Fibroblast of skin of abdomen (primary cell): ENCODE data around the gene ATF2.
"Not testable (repeated sequence)": the region's sequence is repeated elsewhere in the genome, so short reads cannot be mapped to it uniquely, and the experiment has no call there.

Source experiments
- DNase-seq: peaks from one replicate; pipeline ENCODE4 v3.0.0-alpha.2; 2013

The ATF2 gene

DNA sequence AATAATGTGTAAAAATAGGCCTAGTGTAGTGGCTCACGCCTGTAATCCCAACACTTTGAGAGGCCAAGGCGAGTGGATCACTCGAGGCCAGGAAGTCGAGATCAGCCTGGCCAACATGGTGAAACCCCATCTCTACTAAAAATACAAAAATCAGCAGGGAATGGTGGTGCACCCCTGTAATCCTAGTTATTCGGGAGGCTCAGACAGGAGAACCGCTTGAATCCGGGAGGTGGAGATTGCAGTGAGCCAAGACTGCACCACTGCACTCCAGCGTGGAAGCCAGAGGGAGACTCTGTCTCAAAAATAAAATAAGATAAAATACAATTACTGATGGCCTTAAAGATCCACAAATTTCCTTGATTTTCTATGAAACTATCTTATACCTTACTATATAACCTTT lies 3.8 kb downstream of the ATF2 start:
- no peak for DNase-seq

DNA sequence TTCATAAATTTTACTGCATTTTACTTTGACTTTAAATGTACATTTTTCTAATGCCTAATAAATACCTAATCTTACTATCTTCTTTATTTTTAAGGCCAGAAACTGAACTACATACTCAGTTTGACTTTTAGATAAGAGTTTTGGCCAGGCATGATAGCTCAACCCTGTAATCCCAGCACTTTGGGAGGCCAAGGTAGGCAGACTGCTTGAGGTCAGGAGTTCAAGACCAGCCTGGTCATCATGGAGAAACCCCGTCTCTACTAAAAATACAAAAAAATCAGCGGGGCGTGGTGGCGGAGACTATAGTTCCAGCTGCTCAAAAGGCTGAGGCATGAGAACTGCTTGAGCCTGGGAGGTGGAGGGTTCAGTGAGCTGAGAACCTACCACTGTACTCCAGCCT lies 9.1 kb downstream of the ATF2 start:
- DNase-seq: no peak

DNA sequence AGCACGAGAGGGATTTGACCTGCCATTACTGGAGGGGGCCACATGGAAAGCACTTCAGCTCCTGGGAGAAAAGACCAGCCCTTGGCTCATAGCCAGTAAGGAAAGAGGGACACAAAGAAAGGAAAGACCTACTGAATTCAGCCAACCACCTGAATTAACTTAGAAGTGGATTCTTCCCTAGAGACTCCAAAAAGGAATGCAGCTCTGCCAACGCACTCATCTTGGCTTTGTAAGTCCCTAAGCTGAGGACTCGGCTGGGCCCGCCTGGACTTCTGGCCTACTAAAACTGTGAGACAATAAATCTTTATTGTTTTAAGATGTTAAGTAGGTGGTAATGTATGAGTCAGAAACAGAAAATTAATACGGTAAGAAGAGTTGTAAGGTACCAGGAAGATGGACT lies 11.5 kb downstream of the ATF2 start:
- peak; percentile 18 for DNase-seq

DNA sequence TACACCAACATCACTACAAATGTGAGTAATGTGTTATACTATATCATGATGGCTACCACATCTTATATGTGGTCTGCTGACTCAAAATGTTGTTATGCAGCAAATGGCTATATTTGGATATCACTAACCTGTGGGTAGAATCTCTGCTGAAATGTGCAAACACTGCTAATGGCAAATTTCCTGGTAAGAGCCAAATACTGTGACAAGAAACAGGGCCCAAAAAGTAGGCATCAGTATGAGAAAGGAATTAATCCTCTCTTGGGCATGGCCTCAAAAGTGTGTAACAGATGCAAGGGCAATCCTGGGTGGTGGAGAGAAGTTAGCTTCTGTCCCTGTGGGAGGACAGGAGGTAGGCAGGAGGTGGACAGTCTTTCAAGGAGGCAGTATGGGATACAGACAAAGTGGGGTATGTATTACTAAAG lies 13.3 kb downstream of the ATF2 start:
- DNase-seq: peak; percentile 86

DNA sequence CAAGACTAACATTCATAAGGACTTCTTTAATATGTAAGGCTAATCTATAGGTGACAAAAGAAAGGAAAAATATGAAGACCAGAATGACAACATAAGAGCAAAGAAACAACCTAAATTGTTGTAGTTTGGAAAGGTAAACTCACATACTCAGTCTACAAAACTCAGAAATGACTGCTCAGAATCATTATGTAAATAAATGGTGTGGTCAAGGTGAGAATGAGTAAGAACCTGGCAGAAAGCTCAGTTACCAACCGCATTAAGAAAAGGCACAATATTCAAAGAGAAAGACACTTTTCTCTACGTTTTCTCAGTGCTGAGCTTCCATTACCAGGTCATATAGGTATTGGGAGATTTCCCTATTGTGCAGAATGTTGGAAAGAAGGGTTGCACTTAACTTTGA lies 15.8 kb downstream of the ATF2 start:
- DNase-seq: no peak

DNA sequence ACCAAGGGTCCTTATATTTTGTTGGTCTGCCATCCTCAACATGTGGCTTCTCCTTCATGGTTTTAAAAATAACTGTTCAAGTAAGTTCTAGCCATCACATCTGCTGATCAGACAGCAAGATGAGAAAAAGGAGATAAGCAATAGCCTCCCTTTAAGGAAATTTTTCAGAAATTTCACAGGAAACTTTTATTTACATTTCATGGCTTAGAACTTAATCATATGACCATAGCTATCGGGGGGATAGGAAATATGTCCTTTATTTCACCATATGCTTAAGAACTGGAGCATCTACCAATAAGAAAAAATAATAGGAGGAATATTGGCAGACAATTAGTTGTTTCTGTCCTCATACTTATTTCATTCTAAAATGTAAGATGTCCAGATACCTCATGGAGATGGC lies 16.2 kb downstream of the ATF2 start:
- DNase-seq: no peak

DNA sequence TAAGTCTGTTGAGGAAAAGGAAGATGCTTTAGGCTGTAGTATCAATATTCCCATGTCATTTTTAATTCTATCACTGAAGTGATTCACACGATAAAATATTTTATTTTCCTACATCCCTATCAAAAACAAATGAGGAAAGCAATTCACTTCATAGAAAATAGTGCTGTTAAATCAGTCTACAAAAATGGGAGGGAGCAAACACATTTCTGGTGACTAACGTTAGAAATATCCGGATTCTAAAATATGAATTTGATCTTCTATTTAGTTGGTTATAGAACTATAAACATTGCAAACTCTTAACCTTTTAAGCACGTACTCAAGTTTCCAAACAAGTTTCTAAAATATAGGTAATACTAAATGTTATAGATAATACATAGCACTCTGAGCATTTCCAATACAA lies 20.8 kb downstream of the ATF2 start:
- DNase-seq: no peak

DNA sequence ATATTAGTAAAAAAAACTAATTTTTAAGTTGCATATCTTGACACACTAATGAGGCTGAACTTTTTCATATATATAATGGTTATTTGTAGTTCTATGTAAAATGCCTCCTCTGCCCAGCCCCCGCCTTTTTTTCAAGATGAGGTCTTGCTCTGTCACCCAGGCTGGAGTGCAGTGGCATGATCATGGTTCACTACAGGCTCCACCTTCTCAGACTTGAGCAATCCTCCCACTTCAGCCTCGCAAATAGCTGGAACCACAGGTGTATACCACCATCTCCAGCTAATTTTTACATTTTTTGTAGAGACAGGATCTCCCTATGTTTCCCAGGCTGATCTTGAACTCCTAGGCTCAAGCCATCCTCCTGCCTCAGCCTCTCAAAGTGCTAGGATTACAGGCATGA lies 24.3 kb downstream of the ATF2 start:
- no peak for DNase-seq

DNA sequence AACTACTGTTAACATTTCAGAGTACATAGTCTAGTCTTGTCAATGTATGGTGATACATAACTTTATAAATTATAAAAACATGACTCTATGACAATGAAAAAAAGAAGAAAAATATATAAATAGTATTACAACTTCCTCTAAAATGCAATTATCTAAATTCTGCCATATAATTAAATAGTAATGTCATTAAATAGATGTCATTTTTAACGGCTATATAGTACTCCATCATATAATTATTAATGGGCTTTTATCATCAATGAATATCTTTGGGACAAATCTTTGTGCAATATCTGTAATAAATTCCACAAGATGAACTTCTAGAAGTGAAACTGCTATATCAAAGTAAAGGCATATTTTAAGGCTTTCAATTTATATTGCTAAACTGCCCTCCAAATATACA lies 24.8 kb downstream of the ATF2 start:
- no peak for DNase-seq

DNA sequence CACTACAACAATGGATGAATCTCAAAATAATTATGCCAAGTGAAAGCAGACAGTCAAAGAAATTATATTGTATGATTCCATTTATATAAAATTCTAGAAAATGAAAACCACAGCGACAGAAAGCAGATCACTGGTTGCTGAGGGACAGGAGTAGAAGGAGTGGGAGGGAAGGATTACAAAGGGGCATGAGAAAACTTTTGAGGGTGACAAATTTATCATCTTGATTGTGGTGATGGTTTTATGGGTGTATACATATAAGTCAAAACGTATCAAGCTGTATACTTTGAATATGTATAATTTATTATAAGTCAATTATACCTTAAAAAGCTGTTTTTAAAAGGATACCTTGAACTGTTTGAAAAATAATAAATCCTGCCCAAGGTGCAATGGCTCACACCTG lies 27.7 kb downstream of the ATF2 start:
- DNase-seq: no peak

DNA sequence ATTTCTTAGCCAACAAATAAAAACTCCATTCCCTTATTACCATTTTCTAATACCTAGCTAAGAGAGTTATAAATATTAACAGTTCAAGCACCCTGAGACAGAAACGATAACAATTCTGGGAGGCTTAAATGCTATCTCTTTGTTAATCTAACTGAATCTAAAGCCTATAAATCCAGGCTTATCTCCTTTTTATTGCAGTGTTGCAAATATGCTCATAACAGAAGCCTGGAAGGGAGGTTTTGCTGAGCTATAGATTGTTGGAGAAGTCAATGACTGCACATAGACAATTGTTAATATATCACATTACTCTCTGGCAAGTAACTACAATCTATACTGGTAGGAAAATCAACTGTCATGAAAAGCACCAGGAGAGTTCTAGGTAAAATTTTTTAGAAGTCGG lies 30.2 kb downstream of the ATF2 start:
- DNase-seq: no peak

DNA sequence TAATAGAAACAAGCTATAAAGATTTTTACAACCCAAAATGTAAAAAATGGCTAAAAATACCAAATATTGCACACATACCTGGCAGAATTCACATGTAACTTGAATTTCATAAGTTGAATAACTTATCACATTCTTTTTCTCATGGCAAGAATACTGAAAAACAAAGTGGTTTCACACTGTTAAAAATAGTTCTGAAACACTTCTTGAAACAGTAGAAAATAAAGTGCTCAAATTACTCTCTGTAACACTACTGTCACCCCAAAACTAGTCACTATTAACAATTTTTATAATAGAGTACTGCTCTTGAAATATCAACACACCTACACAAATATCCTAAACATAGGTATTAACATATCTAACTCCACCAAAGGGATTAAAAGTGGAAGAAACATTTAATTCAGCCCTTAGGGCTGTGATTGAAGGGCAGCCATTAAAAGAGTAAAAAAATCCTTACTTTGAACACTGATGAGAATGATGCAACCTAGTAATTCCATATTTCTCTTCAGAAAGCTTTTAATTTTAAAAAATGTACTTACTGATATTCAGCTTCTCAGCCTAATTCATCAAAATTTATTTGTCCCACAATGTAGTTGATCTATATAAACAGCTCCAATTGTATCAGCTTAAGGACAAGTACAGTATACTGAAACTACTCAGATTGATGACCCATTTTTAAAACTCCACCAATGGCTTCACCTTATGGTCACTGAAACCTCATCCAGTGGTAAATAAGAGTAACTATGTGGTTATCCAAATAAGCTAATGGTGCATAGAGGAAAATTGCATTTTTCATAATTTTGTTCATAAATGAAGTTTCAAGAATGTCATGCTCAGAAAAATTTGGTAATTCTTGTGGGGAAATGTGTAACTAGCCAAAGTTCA lies 31.4 kb downstream of the ATF2 start:
- DNase-seq: no peak

DNA sequence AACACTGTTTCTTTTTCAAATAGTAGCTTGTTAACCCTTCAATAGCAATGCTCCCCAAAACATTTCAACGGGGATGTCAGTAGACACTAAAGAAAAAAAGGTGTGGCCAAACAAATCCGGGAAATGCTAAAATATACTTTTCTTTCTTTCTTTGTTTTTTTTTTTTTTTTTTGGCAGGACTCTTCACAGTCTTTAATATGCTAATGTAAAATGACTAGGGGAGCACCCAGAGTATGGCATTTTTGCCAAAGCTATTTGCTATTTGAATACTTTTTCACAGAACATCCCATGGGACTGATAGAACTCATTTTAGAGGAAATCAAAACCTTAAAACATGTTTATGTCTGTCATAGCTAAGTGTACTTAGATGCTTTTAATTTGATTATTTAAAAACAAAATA lies 32.1 kb downstream of the ATF2 start:
- DNase-seq: no peak

DNA sequence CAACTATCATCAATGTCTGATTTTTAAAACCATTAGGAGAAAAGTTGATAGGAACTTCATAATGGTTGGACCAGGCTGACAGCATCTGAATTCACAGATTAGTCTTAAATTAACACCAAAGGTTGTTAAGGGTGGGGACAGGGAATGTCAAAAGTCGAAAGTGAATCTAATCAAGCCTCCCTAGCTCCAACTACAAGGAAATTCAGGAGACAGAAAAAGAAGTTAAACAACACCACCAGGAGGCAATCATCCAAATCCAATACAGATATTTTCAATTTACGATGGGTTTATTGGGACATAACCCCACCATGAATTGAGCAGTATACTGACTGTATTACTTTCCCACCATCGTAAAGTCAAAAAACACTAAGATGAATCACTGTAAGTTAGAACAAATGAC lies 32.8 kb downstream of the ATF2 start:
- DNase-seq: no peak

DNA sequence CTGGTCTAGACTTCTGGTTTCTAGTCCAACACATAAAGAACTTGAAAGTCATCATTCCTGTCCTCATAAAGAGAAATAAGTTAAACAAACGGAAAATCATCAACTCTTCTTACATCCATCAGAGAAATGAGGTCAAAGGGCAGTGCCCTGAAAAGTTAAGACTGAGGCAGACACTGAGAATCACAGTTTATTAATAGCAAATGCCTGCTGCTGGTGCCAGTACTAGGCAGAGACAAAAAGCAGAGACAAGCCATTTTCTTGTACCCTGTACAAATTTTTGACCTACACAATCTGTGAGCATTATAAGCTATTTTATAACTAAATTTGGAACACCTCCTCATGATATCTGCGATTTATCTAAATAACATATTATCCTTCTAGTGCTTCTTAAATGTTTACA lies 36.8 kb downstream of the ATF2 start:
- no peak for DNase-seq

DNA sequence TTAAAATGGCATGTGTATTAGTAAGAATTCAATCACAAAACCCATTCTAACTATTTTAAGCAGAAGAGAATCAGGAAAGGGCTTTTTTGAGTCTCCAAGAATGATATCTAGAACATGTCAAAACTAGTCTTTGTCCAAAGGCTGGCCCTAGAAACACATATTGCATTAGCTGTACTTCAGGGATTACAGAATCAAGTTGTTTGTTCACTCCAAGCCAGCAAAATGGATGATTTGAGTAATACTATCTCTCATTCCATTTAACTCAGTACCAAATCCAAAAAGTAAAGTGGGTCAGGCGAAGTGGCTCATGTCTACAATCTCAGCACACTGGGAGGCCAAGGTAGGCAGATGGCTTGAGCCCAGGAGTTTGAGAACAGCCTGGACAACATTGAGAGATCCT lies 41.3 kb downstream of the ATF2 start:
- no peak for DNase-seq

DNA sequence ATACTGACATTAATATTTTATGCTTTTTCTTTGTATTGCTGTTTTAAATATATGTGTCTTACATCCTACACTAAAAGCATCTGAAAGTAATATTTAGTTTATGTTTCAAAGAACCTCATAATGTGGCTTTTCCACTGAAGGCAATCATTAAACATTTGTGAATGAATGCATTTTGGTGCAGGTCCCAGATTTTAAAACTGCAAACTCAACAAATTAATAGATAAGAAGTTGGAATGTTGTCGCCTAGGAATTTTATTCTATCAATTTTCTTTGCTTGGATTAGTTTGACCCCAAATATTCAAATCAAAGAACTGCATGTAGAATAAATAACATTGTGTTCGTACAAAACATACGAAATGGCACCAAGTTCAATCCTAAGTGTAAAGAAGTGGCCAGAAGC lies 44.7 kb downstream of the ATF2 start:
- no peak for DNase-seq

DNA sequence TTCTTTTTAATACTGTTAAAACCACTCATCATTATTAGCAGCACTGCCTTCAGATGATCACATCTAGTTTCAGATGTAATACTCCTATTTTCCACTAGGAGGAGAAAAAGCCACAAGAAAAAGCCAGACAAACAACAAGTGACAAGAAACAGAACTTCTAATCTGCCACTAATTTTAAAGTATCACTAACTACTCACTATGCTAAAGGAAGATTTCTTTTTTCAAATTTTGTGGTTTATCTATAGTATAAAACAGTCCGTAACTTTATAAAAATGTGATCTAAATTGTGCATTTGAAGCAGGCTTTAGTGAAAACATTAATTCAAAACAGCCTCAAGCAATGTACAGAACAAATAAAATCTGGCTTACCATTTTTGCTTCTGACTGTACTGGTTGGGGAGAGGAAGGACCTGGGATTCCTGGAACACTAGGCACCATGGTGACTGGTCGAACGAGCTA lies 56.8 kb downstream of the ATF2 start:
- peak; percentile 51 for DNase-seq

DNA sequence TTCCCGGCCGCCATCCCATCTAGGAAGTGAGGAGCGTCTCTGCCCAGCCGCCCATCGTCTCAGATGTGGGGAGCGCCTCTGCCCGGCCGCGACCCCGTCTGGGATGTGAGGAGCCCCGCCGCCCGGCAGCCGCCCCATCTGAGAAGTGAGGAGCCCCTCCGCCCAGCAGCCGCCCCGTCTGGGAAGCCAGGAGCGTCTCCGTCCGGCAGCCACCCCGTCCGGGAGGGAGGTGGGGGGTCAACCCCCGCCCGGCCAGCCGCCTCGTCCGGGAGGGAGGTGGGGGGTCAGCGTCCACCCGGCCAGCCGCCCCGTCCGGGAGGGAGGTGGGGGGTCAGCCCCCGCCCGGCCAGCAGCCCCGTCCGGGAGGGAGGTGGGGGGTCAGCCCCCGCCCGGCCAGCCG lies 59.9 kb downstream of the ATF2 start:
- not testable (repeated sequence) for DNase-seq

DNA sequence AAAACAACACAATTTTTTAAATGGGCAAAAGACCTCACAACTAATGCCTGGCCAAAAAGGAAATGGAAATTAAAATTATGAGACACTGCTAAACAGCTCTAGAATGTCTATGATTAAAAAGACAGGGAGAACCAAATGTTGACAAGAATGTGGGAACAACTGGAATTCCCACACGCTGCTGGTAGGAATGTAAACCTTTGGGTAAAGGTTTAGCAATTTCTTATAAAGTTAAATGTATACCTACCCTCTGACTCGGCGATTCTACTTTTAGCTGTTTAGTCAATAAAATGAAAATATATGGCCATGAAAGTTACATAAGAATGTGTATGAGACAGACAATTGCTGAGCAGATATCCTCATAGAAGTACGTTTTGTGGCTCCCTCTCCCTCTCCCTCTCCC lies 60.9 kb downstream of the ATF2 start:
- DNase-seq: peak; percentile 65

DNA sequence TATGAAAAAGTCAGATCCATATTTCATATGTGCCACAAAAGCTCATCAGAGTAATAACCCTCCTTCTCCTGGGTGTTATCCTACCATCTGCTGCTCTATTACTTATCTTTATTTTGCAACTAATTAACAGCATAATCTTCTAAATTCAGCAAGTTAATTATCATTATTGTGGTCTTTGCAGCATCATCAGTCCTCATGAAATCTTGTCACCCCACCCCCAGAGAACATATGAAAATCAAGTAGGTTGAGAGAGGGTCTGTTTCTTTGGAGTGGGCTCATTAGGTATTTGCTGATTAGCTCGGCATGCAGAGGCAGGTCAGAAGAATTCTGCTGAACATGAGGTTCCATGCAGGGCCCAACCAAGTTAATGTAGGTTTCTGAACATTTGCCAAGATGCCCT lies 64.8 kb downstream of the ATF2 start:
- no peak for DNase-seq

DNA sequence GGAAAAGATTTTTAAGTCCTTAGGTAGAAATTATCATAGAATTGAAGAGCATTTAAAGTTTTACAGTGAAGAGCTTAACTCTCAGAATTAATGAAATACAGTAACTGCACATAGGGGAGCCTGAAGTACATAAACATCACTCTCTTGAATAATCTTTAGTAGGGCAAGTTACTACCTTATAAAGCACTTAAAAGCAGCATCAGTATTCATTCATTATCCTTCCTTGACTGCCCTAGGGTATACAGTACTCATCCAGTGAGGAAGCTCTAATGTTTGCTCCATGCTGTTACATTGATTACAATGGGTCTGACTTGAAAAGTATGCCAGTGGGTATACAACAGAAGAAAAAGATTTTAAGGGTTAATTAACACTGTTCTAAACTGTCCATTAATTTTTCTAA lies 66.5 kb downstream of the ATF2 start:
- DNase-seq: no peak

DNA sequence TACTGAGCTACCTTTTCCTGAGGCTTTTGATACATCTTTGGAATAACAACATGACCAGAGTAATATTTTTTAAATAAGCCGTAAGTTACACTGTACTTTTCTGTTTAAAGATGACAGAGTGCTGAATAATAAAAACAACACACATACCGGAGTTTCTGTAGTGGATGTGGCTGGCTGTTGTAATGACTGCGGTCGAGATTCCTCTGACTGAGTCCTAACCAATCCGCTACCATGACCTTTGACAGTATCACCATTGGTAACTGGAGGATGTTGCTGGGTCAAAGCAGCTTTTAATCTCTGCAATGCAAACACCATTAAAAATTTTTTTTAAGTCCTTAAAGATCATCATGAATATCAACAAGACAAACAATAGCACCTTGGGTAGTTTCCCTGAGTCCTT lies 70.7 kb downstream of the ATF2 start:
- DNase-seq: peak; percentile 16

DNA sequence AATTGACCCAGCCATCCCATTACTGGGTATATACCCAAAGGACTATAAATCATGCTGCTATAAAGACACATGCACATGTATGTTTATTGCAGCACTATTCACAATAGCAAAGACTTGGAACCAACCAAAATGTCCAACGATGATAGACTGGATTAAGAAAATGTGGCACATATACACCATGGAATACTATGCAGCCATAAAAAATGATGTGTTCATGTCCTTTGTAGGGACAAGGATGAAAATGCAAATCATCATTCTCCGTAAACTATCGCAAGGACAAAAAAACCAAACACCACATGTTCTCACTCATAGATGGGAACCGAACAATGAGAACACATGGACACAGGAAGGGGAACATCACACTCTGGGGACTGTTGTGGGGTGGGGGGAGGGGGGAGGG lies 83.9 kb downstream of the ATF2 start:
- not testable (repeated sequence) for DNase-seq

DNA sequence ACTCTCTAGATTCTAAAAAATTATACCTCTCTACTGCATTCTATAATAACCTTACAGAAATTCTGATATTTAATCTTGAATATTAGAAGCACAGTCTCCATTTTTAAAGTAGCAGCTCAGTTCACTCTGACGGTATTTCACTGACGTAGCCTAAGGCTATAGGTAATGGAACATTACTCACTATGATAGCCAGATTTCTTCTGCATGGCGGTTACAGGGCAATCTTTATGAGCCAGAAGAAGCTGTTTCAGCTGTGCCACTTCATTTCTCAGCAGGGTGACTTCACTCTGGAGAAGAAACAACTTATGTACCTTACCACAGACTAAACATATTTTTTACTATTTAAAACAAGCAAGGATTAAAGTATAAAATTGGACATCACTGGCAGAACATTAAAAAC lies 87.5 kb downstream of the ATF2 start:
- DNase-seq: no peak
